H1 (cell line): Measurements from ENCODE around the gene OR10R2. TPM values are rescaled to one million over a fixed set of nuclear protein-coding genes. Genes with fewer than 3 reads are reported as not detected.

Experiments
- CTCF ChIA-PET: fragments of 300-600 bp; sonication (Branson Sonifier 250); formaldehyde crosslinking; loops from one replicate; lab custom pipeline; 2021; ENCODE audit not compliant: partially characterized antibody; lab: Charles Lee
- POLR2A ChIA-PET: fragments of 300-600 bp; sonication (Branson Sonifier 250); formaldehyde crosslinking; loops from one replicate; lab custom pipeline; 2021; ENCODE audit warnings: inconsistent platforms; ENCODE audit not compliant: partially characterized antibody; lab: Charles Lee
- DNase-seq, 2 experiments: peaks; one replicate each; pipeline versions ENCODE4 v3.0.0 to v3.0.0-alpha.2; 2010 to 2022; ENCODE audit warnings: low spot score in 2 of 2, low read depth in 1 of 2, mixed read lengths in 1 of 2
- FAIRE-seq: peaks from 2 replicates; lab custom pipeline; 2011; peaks lifted over from hg19 to GRCh38; lab: Jason Lieb, UNC
- H2AFZ ChIP-seq: 2 replicates; pipeline ENCODE4 v1.8.1; 2012; ENCODE audit warnings: low read length, inconsistent platforms
- H2AK5ac ChIP-seq: 2 replicates; pipeline ENCODE4 v1.6.1; 2013; ENCODE audit warnings: low read depth, low read length
- H2BK120ac ChIP-seq: replicated peaks from 2 replicates; pipeline ENCODE3; 2013; ENCODE audit warnings: low read depth, low read length, inconsistent platforms
- H2BK12ac ChIP-seq: 2 replicates; pipeline ENCODE4 v1.6.1; 2013; ENCODE audit warnings: low read depth, low read length
- H2BK15ac ChIP-seq: 2 replicates; pipeline ENCODE4 v1.6.1; 2013; ENCODE audit warnings: low read length
- H2BK20ac ChIP-seq: 2 replicates; pipeline ENCODE4 v1.6.1; 2013; ENCODE audit warnings: low read length
- H2BK5ac ChIP-seq: 2 replicates; pipeline ENCODE4 v1.6.1; 2013; ENCODE audit warnings: low read depth, low read length
- H3K14ac ChIP-seq: 2 replicates; pipeline ENCODE4 v1.6.1; 2013; ENCODE audit warnings: inconsistent platforms; ENCODE audit not compliant: insufficient read length
- H3K18ac ChIP-seq: 2 replicates; pipeline ENCODE4 v1.6.1; 2013; ENCODE audit warnings: low read length; ENCODE audit errors: extremely low read depth
- H3K23ac ChIP-seq: 2 replicates; pipeline ENCODE4 v1.6.1; 2013; ENCODE audit warnings: inconsistent platforms; ENCODE audit not compliant: insufficient read length
- H3K23me2 ChIP-seq: 2 replicates; pipeline ENCODE4 v1.6.1; 2013; ENCODE audit warnings: low read depth, low read length
- H3K27ac ChIP-seq: 2 replicates; pipeline ENCODE4 v1.6.1; 2011; ENCODE audit warnings: low read depth, low read length, inconsistent platforms
- H3K27me3 ChIP-seq, 4 experiments: replicated peaks in 1 of 4; 1 replicate in 1 of 4; 2 replicates in 3 of 4; pipeline versions ENCODE4 v1.6.1 to v1.8.1; 2011 to 2013; ENCODE audit warnings: low read length in 3 of 4, mild to moderate bottlenecking in 3 of 4, inconsistent platforms in 2 of 4, mixed read lengths in 2 of 4, moderate library complexity in 1 of 4; ENCODE audit not compliant: control insufficient read depth in 3 of 4, insufficient read depth in 3 of 4; ENCODE audit errors: extremely low read depth in 1 of 4
- H3K36me3 ChIP-seq, 4 experiments: 2 replicates each; pipeline versions ENCODE4 v1.6.1 to v1.8.1; 2011 to 2013; ENCODE audit warnings: mild to moderate bottlenecking in 4 of 4, low read length in 3 of 4, moderate library complexity in 2 of 4, control low read depth in 1 of 4, inconsistent platforms in 1 of 4; ENCODE audit not compliant: insufficient read depth in 4 of 4, control insufficient read depth in 2 of 4
- H3K4ac ChIP-seq: replicated peaks from 2 replicates; pipeline ENCODE3; 2013; ENCODE audit warnings: low read length, low read depth, mixed read lengths, inconsistent platforms; ENCODE audit not compliant: insufficient read length
- H3K4me1 ChIP-seq, 4 experiments: replicated peaks in 1 of 4; 1 replicate in 1 of 4; 2 replicates in 3 of 4; pipeline versions ENCODE4 v1.6.1 to v1.8.1; 2011 to 2013; ENCODE audit warnings: low read length in 3 of 4, inconsistent platforms in 2 of 4, mixed read lengths in 1 of 4; ENCODE audit not compliant: insufficient read depth in 4 of 4, control insufficient read depth in 3 of 4
- H3K4me2 ChIP-seq, 2 experiments: 2 replicates each; pipeline versions ENCODE4 v1.6.1 to v1.8.1; 2011 to 2013; ENCODE audit warnings: low read depth in 2 of 2, low read length in 2 of 2, control low read depth in 1 of 2, inconsistent platforms in 1 of 2, mild to moderate bottlenecking in 1 of 2; ENCODE audit not compliant: insufficient read depth in 1 of 2
- H3K4me3 ChIP-seq, 4 experiments: fragments of 200-600, 300-600 bp in 1 of 4; sonication (generic), shearing (Covaris generic), sonication (Bioruptor Twin) in 1 of 4; 2 replicates each; pipeline versions ENCODE4 v1.5.1 to v1.8.1; 2011 to 2016; ENCODE audit warnings: low read length in 4 of 4, low read depth in 3 of 4, control low read depth in 2 of 4, inconsistent platforms in 2 of 4, mild to moderate bottlenecking in 2 of 4, mixed read lengths in 1 of 4, moderate library complexity in 1 of 4; ENCODE audit not compliant: insufficient read depth in 2 of 4; ENCODE audit errors: extremely low read depth in 1 of 4
- H3K56ac ChIP-seq: replicated peaks from 2 replicates; pipeline ENCODE3; 2013; ENCODE audit warnings: low read depth, mild to moderate bottlenecking, mixed read lengths, low read length, inconsistent platforms; ENCODE audit not compliant: insufficient read length
- H3K79me1 ChIP-seq: 2 replicates; pipeline ENCODE4 v1.6.1; 2013; ENCODE audit warnings: low read depth, low read length, control low read depth
- H3K79me2 ChIP-seq, 2 experiments: 2 replicates each; pipeline versions ENCODE4 v1.6.1 to v1.8.1; 2012 to 2013; ENCODE audit warnings: low read length in 2 of 2, mild to moderate bottlenecking in 2 of 2, inconsistent platforms in 1 of 2; ENCODE audit not compliant: insufficient read depth in 2 of 2, control insufficient read depth in 1 of 2
- H3K9ac ChIP-seq, 4 experiments: replicated peaks in 1 of 4; 1 replicate in 1 of 4; 2 replicates in 3 of 4; pipeline versions ENCODE4 v1.6.1 to v1.8.1; 2011 to 2013; ENCODE audit warnings: low read depth in 3 of 4, low read length in 3 of 4, control low read depth in 2 of 4, mild to moderate bottlenecking in 2 of 4, moderate library complexity in 2 of 4, inconsistent platforms in 1 of 4; ENCODE audit errors: extremely low read depth in 1 of 4
- H3K9me3 ChIP-seq, 2 experiments: 2 replicates each; pipeline versions ENCODE4 v1.6.1 to v1.8.1; 2012 to 2013; ENCODE audit warnings: mild to moderate bottlenecking in 2 of 2, moderate library complexity in 2 of 2, control low read depth in 1 of 2, inconsistent platforms in 1 of 2, low read depth in 1 of 2, low read length in 1 of 2, mixed read lengths in 1 of 2; ENCODE audit not compliant: insufficient read depth in 2 of 2
- H4K20me1 ChIP-seq, 2 experiments: replicated peaks in 1 of 2; 2 replicates each; pipeline versions ENCODE3 to v1.8.1; 2011 to 2013; ENCODE audit warnings: inconsistent platforms in 2 of 2, low read length in 2 of 2, mild to moderate bottlenecking in 1 of 2; ENCODE audit not compliant: insufficient read depth in 2 of 2, control insufficient read depth in 1 of 2
- H4K5ac ChIP-seq: 2 replicates; pipeline ENCODE4 v1.6.1; 2013; ENCODE audit warnings: low read length, low read depth, mixed read lengths, inconsistent platforms; ENCODE audit not compliant: insufficient read length
- H4K8ac ChIP-seq: 2 replicates; pipeline ENCODE4 v1.8.0; 2013; ENCODE audit warnings: mild to moderate bottlenecking, moderate library complexity, low read length, inconsistent platforms; ENCODE audit not compliant: insufficient read depth; ENCODE audit errors: extremely low read depth
- H4K91ac ChIP-seq: replicated peaks from 2 replicates; pipeline ENCODE3; 2013; ENCODE audit warnings: low read length, mixed read lengths, inconsistent platforms; ENCODE audit not compliant: insufficient read length
- CBX8 ChIP-seq: fragments of 300-800, 300-1000 bp; sonication (generic); IDR thresholded peaks from 2 replicates; pipeline ENCODE4 v1.7.1; 2016; ENCODE audit warnings: low read depth, low read length, borderline replicate concordance
- GABPA ChIP-seq: IDR thresholded peaks from 2 replicates; pipeline ENCODE4 v1.6.1; 2011; ENCODE audit warnings: mild to moderate bottlenecking, low read length, moderate library complexity, borderline replicate concordance; ENCODE audit not compliant: insufficient read depth
- GTF2F1 ChIP-seq: IDR thresholded peaks from 2 replicates; pipeline ENCODE4 v1.6.1; 2012; ENCODE audit warnings: low read depth, low read length, improper control_type of control experiment, borderline replicate concordance
- JUND ChIP-seq: IDR thresholded peaks from 2 replicates; pipeline ENCODE4 v1.6.1; 2011; ENCODE audit warnings: mild to moderate bottlenecking, improper control_type of control experiment, low read length
- KDM1A ChIP-seq: fragments of 200-600, 300-600 bp; sonication (generic); IDR thresholded peaks from 2 replicates; pipeline ENCODE4 v1.7.1; 2016; ENCODE audit warnings: mild to moderate bottlenecking, low read length, borderline replicate concordance
- MAX ChIP-seq: IDR thresholded peaks from 2 replicates; pipeline ENCODE4 v1.6.1; 2012; ENCODE audit warnings: inconsistent platforms
- NRF1 ChIP-seq: IDR thresholded peaks from 2 replicates; pipeline ENCODE4 v1.6.1; 2011; ENCODE audit warnings: mild to moderate bottlenecking, low read depth, low read length, improper control_type of control experiment
- RAD21 ChIP-seq, 2 experiments: IDR thresholded peaks in 1 of 2; conservative IDR thresholded peaks in 1 of 2; 2 replicates each; pipeline ENCODE4 v1.6.1; 2011; ENCODE audit warnings: low read depth in 2 of 2, low read length in 2 of 2, improper control_type of control experiment in 1 of 2, inconsistent platforms in 1 of 2, mild to moderate bottlenecking in 1 of 2, moderate library complexity in 1 of 2
- RNF2 ChIP-seq: fragments of 200-900, 300-1000 bp; sonication (generic); IDR thresholded peaks from 2 replicates; pipeline ENCODE4 v1.7.1; 2016; ENCODE audit warnings: borderline replicate concordance, low read depth, mild to moderate bottlenecking, antibody characterized with exemption, low read length; ENCODE audit not compliant: poor library complexity, severe bottlenecking; ENCODE audit errors: missing control alignments
- SIX5 ChIP-seq: IDR thresholded peaks from 2 replicates; pipeline ENCODE4 v1.6.1; 2011; ENCODE audit warnings: mild to moderate bottlenecking, low read depth, low read length
- SP2 ChIP-seq: IDR thresholded peaks from 2 replicates; pipeline ENCODE4 v1.6.1; 2012; ENCODE audit warnings: mild to moderate bottlenecking, low read length, inconsistent platforms
- SRF ChIP-seq: IDR thresholded peaks from 2 replicates; pipeline ENCODE4 v1.6.1; 2011; ENCODE audit warnings: mild to moderate bottlenecking, low read depth, low read length, moderate library complexity
- TAF1 ChIP-seq: IDR thresholded peaks from 2 replicates; pipeline ENCODE4 v1.6.1; 2011; ENCODE audit warnings: mild to moderate bottlenecking, low read depth, low read length
- YY1 ChIP-seq: IDR thresholded peaks from 2 replicates; pipeline ENCODE4 v1.6.1; 2011; ENCODE audit warnings: low read depth, mild to moderate bottlenecking, low read length
- WGBS, 2 experiments: shearing (Covaris generic) in 1 of 2; methylation state at CpG; one replicate each; pipeline versions ENCODE4 v1.1.6 to v1.1.7; 2013 to 2015; ENCODE audit warnings: low lambda C conversion rate in 2 of 2, mixed read lengths in 2 of 2, inconsistent platforms in 1 of 2, low coverage in 1 of 2, missing lambda C conversion rate in 1 of 2; ENCODE audit not compliant: insufficient replicate concordance in 2 of 2, insufficient coverage in 1 of 2, insufficient read length in 1 of 2; ENCODE audit errors: extremely low coverage in 1 of 2, missing lambda C conversion rate in 1 of 2; 5-methylcytosine and 5-hydroxymethylcytosine counted together
- polyA plus RNA-seq, 7 experiments: library from polyadenylated mRNA; depleted of rRNA in 3 of 7; stranded (reverse) in 5 of 7; unstranded in 2 of 7; fragments of >200 nt in 5 of 7; fragments of 200-250 nt in 2 of 7; gene quantifications; 1 replicate in 5 of 7; 2 replicates in 1 of 7; 4 replicates in 1 of 7; pipeline versions ENCODE4 v1.2.1 to v1.2.3, GENCODE V29; 2011 to 2013; ENCODE audit warnings: missing spikeins in 2 of 7, mixed read lengths in 2 of 7
- total RNA-seq: library from RNA; stranded (reverse); fragmentation: NEBNext Ultra II Directional; extraction: Animal tissue kit (Norgen Biotek cat#: 25700); gene quantifications from 2 replicates; pipeline ENCODE4 v1.2.1, GENCODE V29; 2021

Gene OR10R2
- total and polyA plus RNA-seq, 2 of the 8 experiments (the other 6 are each of a cell fraction or from before 2014, with no cell fraction given), result not detected

- Histone ChIP-seq H3K4me3 (no peak overlapping the region), H3K36me3 (no peaks in the 10 kb centered on the region), H3K9me3 (no peaks in the 10 kb centered on the region; a peak in 1 of 4 replicates), H3K56ac (no peak overlapping the region), H3K14ac (no peak overlapping the region), H2AK5ac (no peak overlapping the region), H4K8ac (no peak overlapping the region), H3K4me1 (peaks cover 0 to 2% (median 1%) of the 10 kb centered on the region in 4 experiments; a peak in 2 of 7 replicates), H4K20me1 (no peaks in the 10 kb centered on the region), H3K27me3 (no peaks in the 10 kb centered on the region), H3K79me1 (no peaks in the 10 kb centered on the region), H3K79me2 (no peaks in the 10 kb centered on the region), H4K91ac (no peak overlapping the region), H3K23ac (no peak overlapping the region), H3K9ac (no peak overlapping the region), H3K27ac (no peak overlapping the region), H2BK12ac (no peak overlapping the region), H2BK15ac (no peak overlapping the region), H2AFZ (no peak overlapping the region), H4K5ac (no peak overlapping the region), H3K4me2 (no peak overlapping the region), H2BK5ac (no peak overlapping the region), H3K4ac (no peak overlapping the region), H3K18ac (no peak overlapping the region), H3K23me2 (no peaks in the 10 kb centered on the region), H2BK120ac (no peak overlapping the region), H2BK20ac (no peak overlapping the region)
- no peak for DNase-seq
- FAIRE-seq, result no peak
- POLR2A ChIA-PET, result no interaction called here
- CTCF ChIA-PET, result no interaction called here
- WGBS, 2 experiments, result 82% methylated on average over 1 of the region's 1 CpG; no CpG with 5 or more reads in 1 of the 2 experiments
- no peak for TF ChIP-seq GABPA
- TF ChIP-seq TAF1, result no peak
- TF ChIP-seq SP2, result no peak
- no peak for TF ChIP-seq RNF2
- TF ChIP-seq JUND, result no peak
- TF ChIP-seq GTF2F1, result no peak
- no peak for TF ChIP-seq SIX5
- no peak for TF ChIP-seq KDM1A
- TF ChIP-seq CBX8, result no peak
- no peak for TF ChIP-seq YY1
- TF ChIP-seq SRF, result no peak
- no peak for TF ChIP-seq RAD21 (IDR thresholded peaks at IDR 0.05 in 1 of 2, conservative IDR thresholded peaks at IDR 0.05 in 1 of 2; ENCODE audit: low read depth in 2 of 2, low read length in 2 of 2)
- TF ChIP-seq MAX, result no peak
- no peak for TF ChIP-seq NRF1
Observed at GRCh38 chr1:158520021-158520420, 48.0 kb downstream of the OR10R2 start.
